PFSK-1 (cell line): Measurements from ENCODE around the gene OARD1.

ENCODE experiments used
- POLR2AphosphoS5 ChIP-seq: IDR thresholded peaks from 2 replicates; pipeline ENCODE4 v1.6.1; 2012; ENCODE audit warnings: low read depth, mild to moderate bottlenecking, control low read depth, low read length, moderate library complexity
- REST ChIP-seq, 2 experiments: IDR thresholded peaks; 2 replicates each; pipeline versions ENCODE4 v1.6.1 to v1.8.0; 2011 to 2012; ENCODE audit warnings: low read depth in 2 of 2, low read length in 2 of 2, control low read depth in 1 of 2, inconsistent platforms in 1 of 2, mild to moderate bottlenecking in 1 of 2, moderate library complexity in 1 of 2; ENCODE audit not compliant: insufficient read depth in 1 of 2
- SIN3A ChIP-seq: IDR thresholded peaks from 2 replicates; pipeline ENCODE4 v1.6.1; 2012; ENCODE audit warnings: mild to moderate bottlenecking, low read length, moderate library complexity, borderline replicate concordance; ENCODE audit not compliant: insufficient read depth
- TAF1 ChIP-seq: IDR thresholded peaks from 2 replicates; pipeline ENCODE4 v1.6.1; 2012; ENCODE audit warnings: low read length, control low read depth, borderline replicate concordance; ENCODE audit not compliant: insufficient read depth

- TF ChIP-seq POLR2AphosphoS5 (no peak), TAF1 (no peak), REST (IDR thresholded peaks at IDR 0.05; ENCODE audit: insufficient read depth in 1 of 2, low read depth in 2 of 2, low read length in 2 of 2) (no peak), SIN3A (no peak)
These were observed 10.9 kb upstream of the OARD1 start for GRCh38 chr6:41083072-41083471.
